Ectodermal cell (in vitro differentiated cells): ENCODE data around the gene DDX4. TPM values are rescaled to one million over a fixed set of nuclear protein-coding genes. Genes with fewer than 3 reads are reported as not detected.
"Not testable (repeated sequence)": the region's sequence is repeated elsewhere in the genome, so short reads cannot be mapped to it uniquely, and the experiment has no call there.

ENCODE experiments used
- H3K27ac ChIP-seq: 2 replicates; pipeline ENCODE4 v1.7.0; 2013; ENCODE audit warnings: mild to moderate bottlenecking, low read depth, low read length; ENCODE audit not compliant: insufficient read depth, poor library complexity, severe bottlenecking
- H3K27me3 ChIP-seq: 2 replicates; pipeline ENCODE4 v1.7.0; 2013; ENCODE audit warnings: mild to moderate bottlenecking, low read length; ENCODE audit not compliant: insufficient read depth, control insufficient read depth, poor library complexity, severe bottlenecking
- H3K36me3 ChIP-seq: one replicate; pipeline ENCODE4 v1.7.0; 2013; ENCODE audit warnings: low read length; ENCODE audit not compliant: control insufficient read depth, insufficient read depth
- H3K4me1 ChIP-seq: one replicate; pipeline ENCODE4 v1.7.0; 2013; ENCODE audit warnings: low read length; ENCODE audit not compliant: control insufficient read depth, insufficient read depth
- H3K4me3 ChIP-seq: 2 replicates; pipeline ENCODE4 v1.7.0; 2013; ENCODE audit warnings: low read depth, low read length, control low read depth; ENCODE audit not compliant: insufficient read depth
- H3K9me3 ChIP-seq: 2 replicates; pipeline ENCODE4 v1.7.0; 2013; ENCODE audit warnings: mild to moderate bottlenecking, low read length, moderate library complexity; ENCODE audit not compliant: control insufficient read depth
- whole genome bisulfite sequencing, 2 experiments: methylation state at CpG; one replicate each; pipeline ENCODE4 v1.1.7; 2013; ENCODE audit warnings: missing lambda C conversion rate in 2 of 2; 5-methylcytosine and 5-hydroxymethylcytosine counted together
- polyA plus RNA-seq, 4 experiments: library from polyadenylated mRNA; stranded (reverse); fragments of 50-300 nt; gene quantifications; one replicate each; pipeline ENCODE4 v1.2.3, GENCODE V29; 2013

The DDX4 gene
- not detected for polyA plus RNA-seq (2013, experiment 1 of 4)
- polyA plus RNA-seq (2013, experiment 2 of 4), result not detected
- polyA plus RNA-seq (2013, experiment 3 of 4), result not detected
- not detected for polyA plus RNA-seq (2013, experiment 4 of 4)

GRCh38 chr5:55737793-55738192 lies at the start of gene DDX4:
DDX4 (plus strand) TSS chr5:55738061; CDS start chr5:55738964, 903 bp downstream.
- Histone ChIP-seq H3K27me3 (no peaks in the 10 kb centered on the region), H3K36me3 (no peaks in the 10 kb centered on the region), H3K27ac (no peak within 1 kb of the TSS), H3K4me3 (no peak within 1 kb of the TSS), H3K4me1 (no peaks in the 10 kb centered on the region), H3K9me3 (no peaks in the 10 kb centered on the region)
- 93 to 95% methylated on average over 31 of the region's 31 CpGs for WGBS, 2 experiments

GRCh38 chr5:55691265-55692105 lies 46.4 kb upstream of the DDX4 start:
- Histone ChIP-seq H3K27me3 (no peaks in the 10 kb centered on the region), H3K36me3 (no peaks in the 10 kb centered on the region), H3K4me3 (no peak overlapping the region), H3K9me3 (no peaks in the 10 kb centered on the region), H3K4me1 (no peaks in the 10 kb centered on the region), H3K27ac (no peak overlapping the region)
- WGBS, 2 experiments, result 93 to 95% methylated on average over 1 to 2 of the region's 2 CpGs

GRCh38 chr5:55692106-55692417 lies 45.8 kb upstream of the DDX4 start:
- no peaks in the 10 kb centered on the region for H3K4me1 ChIP-seq
- H3K27ac ChIP-seq, result no peak overlapping the region
- H3K36me3 ChIP-seq, result peaks cover 2% of the 10 kb centered on the region
- no peaks in the 10 kb centered on the region for H3K9me3 ChIP-seq
- no peak overlapping the region for H3K4me3 ChIP-seq
- H3K27me3 ChIP-seq, result no peaks in the 10 kb centered on the region
- WGBS, 2 experiments, result 88% methylated on average over 1 of the region's 2 CpGs; no CpG with 5 or more reads in 1 of the 2 experiments

GRCh38 chr5:55692509-55692908 lies 45.4 kb upstream of the DDX4 start:
- H3K4me3 ChIP-seq, result no peak overlapping the region
- peaks cover 6% of the 10 kb centered on the region for H3K36me3 ChIP-seq
- no peak overlapping the region for H3K27ac ChIP-seq
- no peaks in the 10 kb centered on the region for H3K4me1 ChIP-seq
- H3K9me3 ChIP-seq, result no peaks in the 10 kb centered on the region
- 83% methylated on average over 1 of the region's 1 CpG; no CpG with 5 or more reads in 1 of the 2 experiments for WGBS, 2 experiments
- H3K27me3 ChIP-seq, result no peaks in the 10 kb centered on the region

- Histone ChIP-seq H3K27me3 (no peaks in the 10 kb centered on the region), H3K4me3 (no peak overlapping the region), H3K4me1 (no peaks in the 10 kb centered on the region), H3K27ac (no peak overlapping the region), H3K36me3 (peaks cover 8% of the 10 kb centered on the region), H3K9me3 (no peaks in the 10 kb centered on the region)
- 80% methylated on average over 3 of the region's 3 CpGs for WGBS, 2 experiments
These were observed 43.6 kb upstream of the DDX4 start for GRCh38 chr5:55694152-55694830.

GRCh38 chr5:55696704-55697103 lies 41.2 kb upstream of the DDX4 start:
- H3K4me1 ChIP-seq, H3K4me3 ChIP-seq: not testable (repeated sequence)
- WGBS, 2 experiments, result 95 to 97% methylated on average over 26 to 30 of the region's 31 CpGs

GRCh38 chr5:55699041-55699688 lies 38.7 kb upstream of the DDX4 start:
- H3K36me3 ChIP-seq, result peaks cover 8% of the 10 kb centered on the region
- H3K27me3 ChIP-seq, result no peaks in the 10 kb centered on the region
- 88 to 91% methylated on average over 3 of the region's 3 CpGs for WGBS, 2 experiments
- H3K9me3 ChIP-seq, result no peaks in the 10 kb centered on the region
- H3K4me3 ChIP-seq, result no peak overlapping the region
- H3K27ac ChIP-seq, result no peak overlapping the region
- no peaks in the 10 kb centered on the region for H3K4me1 ChIP-seq

More at GRCh38 chr5:55696704-55697103, 41.2 kb upstream of the DDX4 start:
- not testable (repeated sequence) for H3K27ac ChIP-seq, H3K27me3 ChIP-seq, H3K9me3 ChIP-seq, H3K36me3 ChIP-seq

- H3K36me3 ChIP-seq, result peaks cover 8% of the 10 kb centered on the region
- 95 to 97% methylated on average over 2 of the region's 2 CpGs for WGBS, 2 experiments
- no peak overlapping the region for H3K27ac ChIP-seq
These were observed 37.1 kb upstream of the DDX4 start for GRCh38 chr5:55700745-55701144.

GRCh38 chr5:55701462-55702103 lies 36.3 kb upstream of the DDX4 start:
- H3K27ac ChIP-seq, result no peak overlapping the region
- WGBS, 2 experiments, result 94% methylated on average over 2 to 3 of the region's 3 CpGs
- H3K4me1 ChIP-seq, result no peaks in the 10 kb centered on the region
- no peaks in the 10 kb centered on the region for H3K27me3 ChIP-seq
- H3K4me3 ChIP-seq, result no peak overlapping the region
- no peaks in the 10 kb centered on the region for H3K9me3 ChIP-seq
- peaks cover 8% of the 10 kb centered on the region for H3K36me3 ChIP-seq

More at GRCh38 chr5:55700745-55701144, 37.1 kb upstream of the DDX4 start:
- H3K4me3 ChIP-seq, result no peak overlapping the region
- H3K9me3 ChIP-seq, result no peaks in the 10 kb centered on the region
- no peaks in the 10 kb centered on the region for H3K4me1 ChIP-seq
- no peaks in the 10 kb centered on the region for H3K27me3 ChIP-seq
